CD4-positive, alpha-beta T cell (primary cell): Measurements from ENCODE around the gene GLRX. TPM values are rescaled to one million over a fixed set of nuclear protein-coding genes. Genes with fewer than 3 reads are reported as not detected.

Source experiments
- ATAC-seq: fragments of 200-7000 bp; cut with Tn5 transposase; one replicate; pipeline ENCODE4 v1.10.0; 2022; ENCODE audit warnings: mild to moderate bottlenecking; ENCODE audit not compliant: poor library complexity
- CTCF ChIA-PET: fragments of 350-600 bp; sonication (Branson Sonifier 250); formaldehyde crosslinking; loops from one replicate; lab custom pipeline; 2021; ENCODE audit warnings: antibody characterized with exemption, inconsistent platforms; lab: Charles Lee
- POLR2A ChIA-PET: fragments of 350-600 bp; sonication (Branson Sonifier 250); formaldehyde crosslinking; loops from one replicate; lab custom pipeline; 2021; ENCODE audit warnings: antibody characterized with exemption, inconsistent platforms; lab: Charles Lee
- DNase-seq, 14 experiments: peaks; one replicate each; pipeline ENCODE4 v3.0.0-alpha.2; 2013 to 2020; ENCODE audit warnings: mixed read lengths in 2 of 14
- H3K27ac ChIP-seq, 2 donors: one replicate each; pipeline versions ENCODE4 v1.5.1 to v1.7.0; 2013; ENCODE audit warnings: low read length in 2 of 2, low read depth in 1 of 2, mild to moderate bottlenecking in 1 of 2
- H3K27me3 ChIP-seq, 2 experiments: 1 replicate in 1 of 2; 2 replicates in 1 of 2; pipeline versions ENCODE4 v1.6.1 to v1.7.0; 2013; ENCODE audit warnings: low read length in 2 of 2, control low read depth in 1 of 2, mild to moderate bottlenecking in 1 of 2, moderate library complexity in 1 of 2; ENCODE audit not compliant: insufficient read depth in 2 of 2, control insufficient read depth in 1 of 2
- H3K36me3 ChIP-seq: one replicate; pipeline ENCODE4 v1.6.1; 2013; ENCODE audit warnings: low read length, control low read depth; ENCODE audit not compliant: insufficient read depth
- H3K4me1 ChIP-seq: one replicate; pipeline ENCODE4 v1.6.1; 2013; ENCODE audit warnings: low read length, control low read depth; ENCODE audit not compliant: insufficient read depth
- H3K4me3 ChIP-seq: one replicate; pipeline ENCODE4 v1.5.1; 2013; ENCODE audit warnings: mild to moderate bottlenecking, low read length, moderate library complexity
- H3K9me3 ChIP-seq, 2 experiments: 1 replicate in 1 of 2; 2 replicates in 1 of 2; pipeline versions ENCODE4 v1.6.1 to v1.7.0; 2013; ENCODE audit warnings: low read length in 2 of 2, mild to moderate bottlenecking in 2 of 2, control low read depth in 1 of 2, moderate library complexity in 1 of 2; ENCODE audit not compliant: control insufficient read depth in 1 of 2, insufficient read depth in 1 of 2
- H3K27ac Mint-ChIP-seq: one replicate; pipeline ENCODE4 v1.8.0; 2020; ENCODE audit warnings: mixed read lengths
- H3K27me3 Mint-ChIP-seq: one replicate; pipeline ENCODE4 v1.8.0; 2021; ENCODE audit warnings: mixed read lengths
- H3K36me3 Mint-ChIP-seq: one replicate; pipeline ENCODE4 v1.8.0; 2021; ENCODE audit warnings: low read depth, mixed read lengths
- H3K4me1 Mint-ChIP-seq: one replicate; pipeline ENCODE4 v1.8.0; 2021; ENCODE audit warnings: low read depth, mixed read lengths
- H3K4me3 Mint-ChIP-seq: one replicate; pipeline ENCODE4 v1.8.0; 2020; ENCODE audit warnings: mild to moderate bottlenecking, mixed read lengths
- H3K9me3 Mint-ChIP-seq: one replicate; pipeline ENCODE4 v1.8.0; 2020; ENCODE audit warnings: mixed read lengths
- CTCF ChIP-seq: fragments of 200-600 bp; IDR thresholded peaks from one replicate; pipeline ENCODE4 v1.8.0; 2022; ENCODE audit warnings: antibody characterized with exemption, mild to moderate bottlenecking
- intact Hi-C, 2 experiments: fragments of 100-400 bp; cut with DNase I in 1 of 2; cut with micrococcal nuclease in 1 of 2; formaldehyde crosslinking; loops; one replicate each; pipeline versions ENCODE4 v1.15.1 to v1.9.0; 2023 to 2025; cut with DNase I, micrococcal nuclease
- total RNA-seq, 174 experiments: library from RNA in 2 of 174; stranded (reverse) in 2 of 174; gene quantifications; one replicate each; pipeline ENCODE4 v1.2.3 and lab custom pipeline; 2021 to 2026

GLRX gene
- total RNA-seq, 2 experiments from 2014 or later, result 16.9 to 18.7 TPM

GRCh38 chr5:95781101-95781583, 41.4 kb downstream of the GLRX start:
- no peaks in the 10 kb centered on the region for H3K9me3 Mint-ChIP-seq
- no peaks in the 10 kb centered on the region for H3K9me3 ChIP-seq
- peak; percentile 57 to 87 (median 66) for DNase-seq
- H3K4me3 ChIP-seq, result no peak overlapping the region
- no peak overlapping the region for H3K27ac ChIP-seq
- H3K27me3 ChIP-seq, result no peaks in the 10 kb centered on the region
- H3K4me3 Mint-ChIP-seq, result peak overlapping the region; percentile 68
- intact Hi-C loops, result loop anchor here (1.0 to 5.0 kb wide), 5 partner anchors 62 to 556 kb away; no protein-coding TSS in a partner anchor
- POLR2A ChIA-PET, result interaction anchor here (0.8 to 2.0 kb wide), 18 partner anchors 8 to 226 kb away, joined by 3 to 25 read pairs (median 5); partner anchors contain the start of genes ARSK, GLRX, RFESD and RHOBTB3
- no peaks in the 10 kb centered on the region for H3K27me3 Mint-ChIP-seq
- H3K27ac Mint-ChIP-seq, result peak overlapping the region; percentile 26
- no peaks in the 10 kb centered on the region for H3K36me3 Mint-ChIP-seq
- peak; percentile 94 for ATAC-seq
- CTCF ChIA-PET, result interaction anchor here (0.7 to 2.1 kb wide), 32 partner anchors 8 to 556 kb away, joined by 3 to 79 read pairs (median 6); partner anchors contain the start of genes GLRX and RFESD
- H3K36me3 ChIP-seq, result no peaks in the 10 kb centered on the region
- H3K4me1 ChIP-seq, result no peaks in the 10 kb centered on the region
- H3K4me1 Mint-ChIP-seq, result peaks cover 5% of the 10 kb centered on the region
- TF ChIP-seq CTCF, result peak; percentile 100

GRCh38 chr5:95780597-95780996, 41.9 kb downstream of the GLRX start:
- H3K4me3 Mint-ChIP-seq, result no peak overlapping the region
- ChIA-PET POLR2A (interaction anchor here (1.0 to 2.0 kb wide), 12 partner anchors 9 to 226 kb away, joined by 4 to 25 read pairs (median 7); partner anchors contain the start of genes ARSK, GLRX, RFESD and RHOBTB3), CTCF (interaction anchor here (0.8 to 2.1 kb wide), 28 partner anchors 9 to 556 kb away, joined by 3 to 79 read pairs (median 8); partner anchors contain the start of genes GLRX and RFESD)
- H3K27ac Mint-ChIP-seq, result no peak overlapping the region
- no peaks in the 10 kb centered on the region for H3K27me3 Mint-ChIP-seq
- H3K36me3 Mint-ChIP-seq, result no peaks in the 10 kb centered on the region
- H3K36me3 ChIP-seq, result no peaks in the 10 kb centered on the region
- ATAC-seq, result no peak
- no peak overlapping the region for H3K27ac ChIP-seq
- intact Hi-C loops, result loop anchor here in 1 of 2 experiments (2.0 to 5.0 kb wide), 2 partner anchors 118 to 556 kb away; no protein-coding TSS in a partner anchor
- H3K4me1 ChIP-seq, result no peaks in the 10 kb centered on the region
- H3K27me3 ChIP-seq, result no peaks in the 10 kb centered on the region
- peaks cover 5% of the 10 kb centered on the region for H3K4me1 Mint-ChIP-seq
- TF ChIP-seq CTCF, result no peak
- no peaks in the 10 kb centered on the region for H3K9me3 Mint-ChIP-seq
- no peak for DNase-seq
- no peak overlapping the region for H3K4me3 ChIP-seq
- H3K9me3 ChIP-seq, result no peaks in the 10 kb centered on the region

GRCh38 chr5:95779611-95780010, 42.9 kb downstream of the GLRX start:
- ATAC-seq, result no peak
- Histone ChIP-seq H3K9me3 (no peaks in the 10 kb centered on the region), H3K27ac (no peak overlapping the region), H3K4me1 (no peaks in the 10 kb centered on the region), H3K4me3 (no peak overlapping the region), H3K36me3 (no peaks in the 10 kb centered on the region), H3K27me3 (no peaks in the 10 kb centered on the region)
- H3K27me3 Mint-ChIP-seq, result no peaks in the 10 kb centered on the region
- no peak overlapping the region for H3K27ac Mint-ChIP-seq
- CTCF ChIA-PET, result no interaction called here
- peaks cover 5% of the 10 kb centered on the region for H3K4me1 Mint-ChIP-seq
- no peak overlapping the region for H3K4me3 Mint-ChIP-seq
- TF ChIP-seq CTCF, result no peak
- H3K9me3 Mint-ChIP-seq, result no peaks in the 10 kb centered on the region
- intact Hi-C loops, result loop anchor here (2.0 to 5.0 kb wide), 5 partner anchors 113 to 557 kb away; no protein-coding TSS in a partner anchor
- peak in 2 of 14 experiments; percentile 23 to 28 for DNase-seq
- no peaks in the 10 kb centered on the region for H3K36me3 Mint-ChIP-seq
- POLR2A ChIA-PET, result no interaction called here
